HepG2 (cell line): ENCODE data around the gene TOP2A. TPM values are rescaled to one million over a fixed set of nuclear protein-coding genes. Genes with fewer than 3 reads are reported as not detected.

Experiments used
- BCL6 ChIP-seq: IDR thresholded peaks from 2 replicates; pipeline ENCODE4 v1.6.1; 2016; ENCODE audit warnings: missing genetic modification reagents, missing compliant biosample characterization
- ELK4 ChIP-seq: sonication (generic); formaldehyde crosslinking; IDR thresholded peaks from 2 replicates; pipeline ENCODE4 v1.9.0; 2021; ENCODE audit warnings: missing genetic modification reagents, borderline replicate concordance
- EZH2 ChIP-seq: conservative IDR thresholded peaks from 2 replicates; pipeline ENCODE4 v1.6.1; 2012; ENCODE audit warnings: mild to moderate bottlenecking, low read depth, low read length, moderate library complexity
- FOXK2 ChIP-seq: fragments of 450-650 bp; IDR thresholded peaks from 2 replicates; pipeline ENCODE4 v1.6.1; 2016
- FOXP4 ChIP-seq: sonication (generic); formaldehyde crosslinking; IDR thresholded peaks from 2 replicates; pipeline ENCODE4 v1.4.0; 2020; ENCODE audit warnings: missing genetic modification reagents
- GLMP ChIP-seq: sonication (generic); formaldehyde crosslinking; IDR thresholded peaks from 2 replicates; pipeline ENCODE4 v1.9.0; 2021; ENCODE audit warnings: missing genetic modification reagents, mild to moderate bottlenecking, borderline replicate concordance
- KLF9 ChIP-seq: IDR thresholded peaks from 2 replicates; pipeline ENCODE4 v1.6.1; 2016; ENCODE audit warnings: low read depth
- PHF20 ChIP-seq: sonication (generic); formaldehyde crosslinking; IDR thresholded peaks from 2 replicates; pipeline ENCODE4 v1.5.0; 2020; ENCODE audit warnings: mild to moderate bottlenecking, missing genetic modification reagents
- PLRG1 ChIP-seq: fragments of 450-650 bp; conservative IDR thresholded peaks from 2 replicates; pipeline ENCODE4 v1.6.1; 2016
- PRPF4 ChIP-seq: fragments of 200-400 bp; formaldehyde crosslinking; IDR thresholded peaks from 2 replicates; pipeline ENCODE4 v1.6.1; 2016; ENCODE audit warnings: low read length, low read depth; ENCODE audit not compliant: poor library complexity, severe bottlenecking
- RAD51 ChIP-seq: fragments of 450-650 bp; IDR thresholded peaks from 2 replicates; pipeline ENCODE4 v1.6.1; 2016; ENCODE audit warnings: borderline replicate concordance
- SP4 ChIP-seq: sonication (generic); formaldehyde crosslinking; IDR thresholded peaks from 2 replicates; pipeline ENCODE4 v1.8.1; 2023; ENCODE audit warnings: mild to moderate bottlenecking, missing genetic modification reagents
- SRF ChIP-seq: IDR thresholded peaks from 2 replicates; pipeline ENCODE4 v1.6.1; 2011; ENCODE audit warnings: mild to moderate bottlenecking, low read depth, low read length, moderate library complexity
- SUZ12 ChIP-seq: fragments of 150-350 bp; IDR thresholded peaks from 2 replicates; pipeline ENCODE4 v1.6.1; 2014; ENCODE audit warnings: low read depth, low read length
- TBP ChIP-seq: sonication (generic); formaldehyde crosslinking; IDR thresholded peaks from 2 replicates; pipeline ENCODE4 v1.5.0; 2020; ENCODE audit warnings: missing genetic modification reagents
- TSC22D2 ChIP-seq: sonication (generic); formaldehyde crosslinking; IDR thresholded peaks from 2 replicates; pipeline ENCODE4 v1.5.1; 2020; ENCODE audit warnings: missing genetic modification reagents, mild to moderate bottlenecking, borderline replicate concordance
- ZBTB25 ChIP-seq: IDR thresholded peaks from 2 replicates; pipeline ENCODE4 v1.6.1; 2018; ENCODE audit warnings: missing genetic modification reagents
- ZBTB49 ChIP-seq: sonication (generic); formaldehyde crosslinking; IDR thresholded peaks from 2 replicates; pipeline ENCODE4 v1.4.0; 2020; ENCODE audit warnings: missing genetic modification reagents, borderline replicate concordance
- ZFAT ChIP-seq: sonication (generic); formaldehyde crosslinking; conservative IDR thresholded peaks from 2 replicates; pipeline ENCODE4 v1.8.1; 2023; ENCODE audit warnings: missing genetic modification reagents, inconsistent platforms
- ZKSCAN1 ChIP-seq: fragments of 150-350 bp; IDR thresholded peaks from 2 replicates; pipeline ENCODE4 v1.6.1; 2014; ENCODE audit warnings: low read length
- ZNF546 ChIP-seq: sonication (generic); formaldehyde crosslinking; conservative IDR thresholded peaks from 2 replicates; pipeline ENCODE4 v1.8.1; 2023; ENCODE audit warnings: mild to moderate bottlenecking, missing genetic modification reagents
- ZNF749 ChIP-seq: sonication (generic); formaldehyde crosslinking; IDR thresholded peaks from 2 replicates; pipeline ENCODE4 v1.8.0; 2022; ENCODE audit warnings: mild to moderate bottlenecking, missing genetic modification reagents, moderate library complexity, borderline replicate concordance
- ZNF816 ChIP-seq: sonication (generic); formaldehyde crosslinking; IDR thresholded peaks from 2 replicates; pipeline ENCODE4 v1.8.0; 2022; ENCODE audit warnings: missing genetic modification reagents, mild to moderate bottlenecking, borderline replicate concordance
- polyA plus RNA-seq, 8 experiments: library from polyadenylated mRNA; depleted of rRNA in 3 of 8; stranded (reverse) in 7 of 8; unstranded in 1 of 8; fragments of >200 nt; fragmentation: Illumina TruSeq in 4 of 8; extraction: Trizol in 4 of 8; gene quantifications; 2 replicates each; pipeline versions ENCODE4 v1.2.1 to v1.2.3, GENCODE V29; 2011 to 2016; ENCODE audit warnings: low read depth in 4 of 8, missing spikeins in 1 of 8, mixed read lengths in 1 of 8; ENCODE audit not compliant: insufficient read depth in 1 of 8
- total RNA-seq, 5 experiments: library from RNA; depleted of rRNA; stranded (reverse); fragments of >200 nt; fragmentation: Illumina TruSeq; extraction: Trizol; gene quantifications; 2 replicates each; pipeline ENCODE4 v1.2.3, GENCODE V29; 2016; ENCODE audit warnings: low read depth in 1 of 5

The TOP2A gene
- total and polyA plus RNA-seq, 2 of the 13 experiments (the other 11 are each of a cell fraction or from before 2014, with no cell fraction given), result 108 to 327 TPM

- TF ChIP-seq FOXP4 (CRISPR knock-in tag) (no peak; the same call in 1 of the 2 replicates), EZH2 (no peak), PRPF4 (no peak), RAD51 (no peak), TSC22D2 (CRISPR knock-in tag) (no peak), TBP (CRISPR knock-in tag) (no peak), GLMP (CRISPR knock-in tag) (no peak), ZNF749 (CRISPR knock-in tag) (peak; percentile 91; the same call in 1 of the 2 replicates), ZNF816 (CRISPR knock-in tag) (peak; percentile 55; the same call in 1 of the 2 replicates), ZBTB25 (CRISPR knock-in tag) (peak; percentile 61; the same call in 1 of the 2 replicates), SRF (peak; percentile 88), PLRG1 (no peak), BCL6 (CRISPR knock-in tag) (0 out of 2 replicates have a peak, but pooled peaks have one; percentile 16), PHF20 (CRISPR knock-in tag) (no peak; the same call in 1 of the 2 replicates), ZFAT (no peak), SP4 (CRISPR knock-in tag) (peak; percentile 87), ELK4 (peak; percentile 65; the same call in 1 of the 2 replicates), ZKSCAN1 (no peak), KLF9 (CRISPR knock-in tag) (peak; percentile 50; the same call in 1 of the 2 replicates), SUZ12 (no peak), ZNF546 (no peak), ZBTB49 (CRISPR knock-in tag) (no peak), FOXK2 (peak; percentile 64; the same call in 1 of the 2 replicates)
Measured at GRCh38 chr17:40417609-40418427, at the start of gene TOP2A (continued).
